Measurements from ENCODE around the gene CSRNP3. TPM values are rescaled to one million over a fixed set of nuclear protein-coding genes. Genes with fewer than 3 reads are reported as not detected.

The CSRNP3 gene
- total RNA-seq, 1 experiment from 2014 or later = 0.05 TPM

DNA sequence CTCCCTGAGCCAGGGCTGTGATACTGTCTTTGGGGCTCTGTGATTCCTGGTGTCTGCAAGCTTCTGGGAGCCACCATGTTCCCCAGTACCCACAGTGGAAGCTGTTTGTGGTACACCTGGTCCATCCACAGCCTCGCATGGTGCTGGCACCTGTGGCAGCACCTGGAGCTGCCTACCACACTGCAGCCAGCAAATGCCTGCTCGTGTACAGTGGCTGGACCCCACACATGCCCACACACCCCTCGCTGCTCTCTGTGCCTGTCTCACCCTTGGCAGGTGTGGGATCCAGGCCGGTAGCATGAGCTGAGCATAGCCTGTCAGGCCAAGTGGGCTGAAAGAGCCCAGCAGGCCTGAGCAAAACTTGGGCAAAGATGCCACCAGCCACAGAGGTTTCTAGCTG, 41.8 kb upstream of the CSRNP3 start:
- CTCF ChIA-PET = no interaction called here

More for the DNA sequence above, 41.8 kb upstream of the CSRNP3 start:
- intact Hi-C loops (cut with micrococcal nuclease) = no loop called here
- no peaks in the 10 kb centered on the region for H3K36me3 ChIP-seq (ENCODE audit: control insufficient read depth in 1 of 2, insufficient read depth in 2 of 2, low read length in 2 of 2)
- no peak overlapping the region for H3K27ac ChIP-seq (ENCODE audit: low read depth, low read length)
- no peaks in the 10 kb centered on the region for H4K20me1 ChIP-seq (ENCODE audit: insufficient read depth)
- BruUV-seq (replicated peaks) = no TSS peak
- H3K9ac ChIP-seq (ENCODE audit: low read length) = no peak overlapping the region
- H3K9me3 ChIP-seq (ENCODE audit: control insufficient read depth in 1 of 2, insufficient read depth in 1 of 2, low read depth in 1 of 2, low read length in 2 of 2) = no peaks in the 10 kb centered on the region
- no peaks in the 10 kb centered on the region for H3K4me1 ChIP-seq (ENCODE audit: control insufficient read depth in 1 of 2, insufficient read depth in 2 of 2, low read length in 2 of 2)
- POLR2A ChIA-PET = no interaction called here
- no peak overlapping the region for H3K4me2 ChIP-seq (ENCODE audit: low read length)
- H3K4me3 ChIP-seq (replicated peaks in 1 of 2; ENCODE audit: low read depth in 1 of 2, low read length in 2 of 2) = no peak overlapping the region
- H3K27me3 ChIP-seq (ENCODE audit: insufficient read depth, low read length) = no peaks in the 10 kb centered on the region
- ATAC-seq (no peak), DNase-seq (ENCODE audit: low read depth, low spot score) (no peak)
- no peaks in the 10 kb centered on the region for H3K9me2 ChIP-seq (ENCODE audit: insufficient read depth)
- TF ChIP-seq SP1 (IDR thresholded peaks at IDR 0.05; ENCODE audit: low read depth) (no peak), JUND (IDR thresholded peaks at IDR 0.05) (no peak), EGR1 (IDR thresholded peaks at IDR 0.05; ENCODE audit: low read depth) (no peak), CTCF (IDR thresholded peaks at IDR 0.05 in 2 of 3, conservative IDR thresholded peaks at IDR 0.05 in 1 of 3; ENCODE audit: borderline replicate concordance in 1 of 3, insufficient read depth in 1 of 3, low read depth in 2 of 3, low read length in 2 of 3) (no peak), CBX3 (IDR thresholded peaks at IDR 0.05; ENCODE audit: low read depth) (no peak), YY1 (IDR thresholded peaks at IDR 0.05; ENCODE audit: extremely low read depth, insufficient replicate concordance, low read depth, low read length) (no peak), ZBTB33 (IDR thresholded peaks at IDR 0.05; ENCODE audit: extremely low read depth, insufficient replicate concordance, low read length) (no peak)
- H2AFZ ChIP-seq (ENCODE audit: low read depth, low read length, poor library complexity, severe bottlenecking) = no peak overlapping the region
- H3K79me2 ChIP-seq (ENCODE audit: insufficient read depth, low read length) = no peaks in the 10 kb centered on the region
- RAD21 ChIA-PET (ENCODE audit: low non-redundant PET in 1 of 2, low total read pairs in 2 of 2, uncharacterized antibody in 2 of 2, unreplicated experiment in 2 of 2) = no interaction called here
